ENCODE measurements around the gene TMEM95. TPM values are rescaled to one million over a fixed set of nuclear protein-coding genes. Genes with fewer than 3 reads are reported as not detected.
A peak's percentile ranks its signal among the peaks of the same experiment; 100 is the strongest.

The TMEM95 gene
- polyA plus RNA-seq, 1 donor from 2014 or later: not detected

- H2AFZ ChIP-seq (ENCODE audit: low read depth, low read length): peak within 1 kb of the TSS; percentile 83
- H3K4me2 ChIP-seq (ENCODE audit: low read length): peak within 1 kb of the TSS; percentile 65
- H4K20me1 ChIP-seq (ENCODE audit: insufficient read depth): no peaks in the 10 kb centered on the region
- peak within 1 kb of the TSS; percentile 78 for H3K27ac ChIP-seq (ENCODE audit: low read length)
- no peaks in the 10 kb centered on the region for H3F3A ChIP-seq (ENCODE audit: insufficient read depth, low read length, poor library complexity, severe bottlenecking)
- H3K79me2 ChIP-seq (replicated peaks; ENCODE audit: insufficient read depth, low read length): peaks cover 3% of the 10 kb centered on the region
- H3K9ac ChIP-seq (ENCODE audit: low read length): peak within 1 kb of the TSS; percentile 89
- H3K27me3 ChIP-seq (ENCODE audit: insufficient read depth, low read depth, low read length): no peaks in the 10 kb centered on the region
- TF ChIP-seq CTCF (IDR thresholded peaks at IDR 0.05; ENCODE audit: poor library complexity, severe bottlenecking) (peak; percentile 86), REST (IDR thresholded peaks at IDR 0.05; ENCODE audit: borderline replicate concordance) (peak; percentile 50), POLR2AphosphoS5 (IDR thresholded peaks at IDR 0.05) (peak; percentile 71), MXI1 (conservative IDR thresholded peaks at IDR 0.05; ENCODE audit: poor library complexity, severe bottlenecking) (no peak), SMC3 (conservative IDR thresholded peaks at IDR 0.05; ENCODE audit: poor library complexity) (peak; percentile 53), RAD21 (conservative IDR thresholded peaks at IDR 0.05) (no peak), TAF1 (IDR thresholded peaks at IDR 0.05; ENCODE audit: low read depth) (no peak), EZH2 (IDR thresholded peaks at IDR 0.05; ENCODE audit: borderline replicate concordance, insufficient read depth, low read length, poor library complexity, severe bottlenecking) (no peak), EP300 (conservative IDR thresholded peaks at IDR 0.05; ENCODE audit: poor library complexity, severe bottlenecking) (no peak)
- no peaks in the 10 kb centered on the region for H3K9me2 ChIP-seq (ENCODE audit: insufficient read depth, low read length)
- peak within 1 kb of the TSS; percentile 92 for H3K4me3 ChIP-seq (ENCODE audit: low read length)
- H3K9me3 ChIP-seq (ENCODE audit: low read length): no peaks in the 10 kb centered on the region
- no peaks in the 10 kb centered on the region for H3K36me3 ChIP-seq (ENCODE audit: insufficient read depth, low read length)
Observed at GRCh38 chr17:7351665-7352502, 3.1 kb upstream of the TMEM95 start, which contains the start of gene KCTD11. KCTD11 (plus strand) TSS chr17:7352162.

- Histone ChIP-seq H3F3A (ENCODE audit: insufficient read depth, low read length, poor library complexity, severe bottlenecking) (no peaks in the 10 kb centered on the region), H3K27me3 (ENCODE audit: insufficient read depth, low read depth, low read length) (no peaks in the 10 kb centered on the region), H3K9me2 (ENCODE audit: insufficient read depth, low read length) (no peaks in the 10 kb centered on the region), H3K9ac (ENCODE audit: low read length) (peak overlapping the region; percentile 89), H3K27ac (ENCODE audit: low read length) (peak overlapping the region; percentile 78), H2AFZ (ENCODE audit: low read depth, low read length) (no peak overlapping the region), H3K79me2 (replicated peaks; ENCODE audit: insufficient read depth, low read length) (peaks cover 3% of the 10 kb centered on the region), H3K9me3 (ENCODE audit: low read length) (no peaks in the 10 kb centered on the region), H4K20me1 (ENCODE audit: insufficient read depth) (no peaks in the 10 kb centered on the region), H3K4me3 (ENCODE audit: low read length) (peak overlapping the region; percentile 92), H3K36me3 (ENCODE audit: insufficient read depth, low read length) (no peaks in the 10 kb centered on the region), H3K4me2 (ENCODE audit: low read length) (peak overlapping the region; percentile 30)
- TF ChIP-seq CTCF (IDR thresholded peaks at IDR 0.05; ENCODE audit: poor library complexity, severe bottlenecking) (peak; percentile 30), POLR2AphosphoS5 (IDR thresholded peaks at IDR 0.05) (no peak), EZH2 (IDR thresholded peaks at IDR 0.05; ENCODE audit: borderline replicate concordance, insufficient read depth, low read length, poor library complexity, severe bottlenecking) (no peak), RAD21 (conservative IDR thresholded peaks at IDR 0.05) (no peak)
Observed at GRCh38 chr17:7352503-7352889, 2.5 kb upstream of the TMEM95 start.

Measured in neural cell (in vitro differentiated cells).